PC-3 (cell line): ENCODE measurements around the gene CGNL1.

Experiments
- EZH2 ChIP-seq: fragments of 300-600 bp; sonication (generic); IDR thresholded peaks from one replicate; pipeline ENCODE4 v1.6.1; 2017; ENCODE audit warnings: antibody characterized with exemption, mild to moderate bottlenecking, low read length; ENCODE audit not compliant: unreplicated experiment
- EZH2phosphoT487 ChIP-seq: fragments of 300-600 bp; sonication (generic); IDR thresholded peaks from 2 replicates; pipeline ENCODE4 v1.6.1; 2018; ENCODE audit warnings: mild to moderate bottlenecking, antibody characterized with exemption, low read length, borderline replicate concordance
- TF ChIP-seq, protein P1 (sequence below): fragments of 300-600 bp; sonication (generic); conservative IDR thresholded peaks from 2 replicates; pipeline ENCODE4 v1.5.1; 2017; ENCODE audit warnings: antibody characterized with exemption, low read depth, mild to moderate bottlenecking, low read length

DNA sequence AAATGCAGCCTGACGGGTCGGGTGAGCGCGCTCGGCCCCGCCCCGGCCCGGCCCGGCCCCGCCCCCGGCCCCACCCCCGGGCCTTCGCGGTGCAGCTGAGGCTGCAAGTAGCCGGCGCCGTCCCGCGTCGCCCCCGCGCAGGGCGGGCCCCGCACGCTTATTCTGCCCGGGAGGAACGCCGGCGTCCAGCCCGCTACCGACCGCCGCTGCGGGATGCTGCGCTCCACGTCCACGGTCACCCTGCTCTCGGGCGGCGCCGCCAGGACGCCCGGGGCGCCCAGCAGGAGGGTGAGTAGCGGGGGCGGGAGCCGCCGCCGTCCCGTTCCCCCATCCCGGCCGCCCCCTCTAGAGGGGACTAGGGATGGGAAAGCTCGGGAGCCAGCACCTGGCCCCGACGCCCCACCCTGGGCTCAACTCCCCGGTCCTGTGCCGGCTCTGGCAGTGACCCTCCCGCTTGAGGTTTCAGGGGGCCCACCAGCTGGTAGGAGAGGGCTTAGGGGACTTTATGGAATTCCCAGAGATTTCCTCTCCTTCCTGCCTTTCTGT lies 215.6 kb downstream of the CGNL1 start, which contains the start of gene MYZAP:
- TF ChIP-seq, protein P1, sequence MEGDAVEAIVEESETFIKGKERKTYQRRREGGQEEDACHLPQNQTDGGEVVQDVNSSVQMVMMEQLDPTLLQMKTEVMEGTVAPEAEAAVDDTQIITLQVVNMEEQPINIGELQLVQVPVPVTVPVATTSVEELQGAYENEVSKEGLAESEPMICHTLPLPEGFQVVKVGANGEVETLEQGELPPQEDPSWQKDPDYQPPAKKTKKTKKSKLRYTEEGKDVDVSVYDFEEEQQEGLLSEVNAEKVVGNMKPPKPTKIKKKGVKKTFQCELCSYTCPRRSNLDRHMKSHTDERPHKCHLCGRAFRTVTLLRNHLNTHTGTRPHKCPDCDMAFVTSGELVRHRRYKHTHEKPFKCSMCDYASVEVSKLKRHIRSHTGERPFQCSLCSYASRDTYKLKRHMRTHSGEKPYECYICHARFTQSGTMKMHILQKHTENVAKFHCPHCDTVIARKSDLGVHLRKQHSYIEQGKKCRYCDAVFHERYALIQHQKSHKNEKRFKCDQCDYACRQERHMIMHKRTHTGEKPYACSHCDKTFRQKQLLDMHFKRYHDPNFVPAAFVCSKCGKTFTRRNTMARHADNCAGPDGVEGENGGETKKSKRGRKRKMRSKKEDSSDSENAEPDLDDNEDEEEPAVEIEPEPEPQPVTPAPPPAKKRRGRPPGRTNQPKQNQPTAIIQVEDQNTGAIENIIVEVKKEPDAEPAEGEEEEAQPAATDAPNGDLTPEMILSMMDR: no peak
- TF ChIP-seq EZH2: no peak
- TF ChIP-seq EZH2phosphoT487: no peak
